MCF 10A (cell line): ENCODE measurements around the gene MGMT. TPM values are rescaled to one million over a fixed set of nuclear protein-coding genes. Genes with fewer than 3 reads are reported as not detected.
"Not testable (repeated sequence)": the region's sequence is repeated elsewhere in the genome, so short reads cannot be mapped to it uniquely, and the experiment has no call there.

Source experiments
- BruUV-seq: library from RNA; stranded (reverse); fragments of 400-500 nt; replicated peaks from 2 replicates; lab custom pipeline; 2021; lab: Mats Ljungman, UMichigan
- CTCF ChIA-PET: fragments of 300-600 bp; sonication (Branson Sonifier 250); formaldehyde crosslinking; extraction: SDS; loops from one replicate; lab custom pipeline; 2021; ENCODE audit warnings: antibody characterized with exemption, inconsistent platforms; lab: Yijun Ruan, JAX
- POLR2A ChIA-PET: fragments of 300-600, 350-650 bp; sonication (Branson Sonifier 250); formaldehyde crosslinking; extraction: SDS; loops from one replicate; lab custom pipeline; 2020; ENCODE audit warnings: antibody characterized with exemption, inconsistent platforms; lab: Yijun Ruan, JAX
- DNase-seq: peaks from one replicate; pipeline ENCODE4 v3.0.0-alpha.2; 2018; ENCODE audit not compliant: unreplicated experiment
- H3K27ac Mint-ChIP-seq: one replicate; pipeline ENCODE4 v1.8.0; 2022; ENCODE audit warnings: mild to moderate bottlenecking, low read depth, mixed read lengths; ENCODE audit not compliant: unreplicated experiment
- H3K27me3 Mint-ChIP-seq: one replicate; pipeline ENCODE4 v1.8.0; 2022; ENCODE audit warnings: mixed read lengths; ENCODE audit not compliant: insufficient read depth, unreplicated experiment
- H3K36me3 Mint-ChIP-seq: one replicate; pipeline ENCODE4 v1.8.0; 2022; ENCODE audit warnings: mild to moderate bottlenecking, moderate library complexity, mixed read lengths; ENCODE audit not compliant: insufficient read depth, unreplicated experiment
- H3K4me1 Mint-ChIP-seq: one replicate; pipeline ENCODE4 v1.8.0; 2022; ENCODE audit warnings: mixed read lengths; ENCODE audit not compliant: insufficient read depth, unreplicated experiment
- H3K4me3 Mint-ChIP-seq: one replicate; pipeline ENCODE4 v1.8.0; 2022; ENCODE audit warnings: mild to moderate bottlenecking, moderate library complexity, mixed read lengths; ENCODE audit not compliant: unreplicated experiment
- H3K9me3 Mint-ChIP-seq: one replicate; pipeline ENCODE4 v1.8.0; 2022; ENCODE audit warnings: mixed read lengths; ENCODE audit not compliant: unreplicated experiment
- CTCF ChIP-seq: fragments of 200-600 bp; IDR thresholded peaks from one replicate; pipeline ENCODE4 v1.8.0; 2022; ENCODE audit warnings: antibody characterized with exemption, mild to moderate bottlenecking; ENCODE audit not compliant: unreplicated experiment
- intact Hi-C: fragments of 100-400 bp; cut with micrococcal nuclease; formaldehyde crosslinking; loops from 2 replicates; pipeline ENCODE4 v1.14.1; 2022
- total RNA-seq: library from RNA; stranded (reverse); gene quantifications from 2 replicates; pipeline ENCODE4 v1.2.3, GENCODE V29; 2022

Gene MGMT
- total RNA-seq, 1 experiment from 2014 or later: 18.0 TPM

GRCh38 chr10:129433266-129433665, 33.8 kb upstream of the MGMT start:
- no peaks in the 10 kb centered on the region for H3K27me3 Mint-ChIP-seq

GRCh38 chr10:129435724-129436123, 31.3 kb upstream of the MGMT start:
- CTCF ChIA-PET, H3K4me1 Mint-ChIP-seq, H3K27ac Mint-ChIP-seq, H3K4me3 Mint-ChIP-seq, H3K9me3 Mint-ChIP-seq, DNase-seq, H3K27me3 Mint-ChIP-seq, H3K36me3 Mint-ChIP-seq, POLR2A ChIA-PET, intact Hi-C loops, BruUV-seq: not testable (repeated sequence)

More at GRCh38 chr10:129433266-129433665, 33.8 kb upstream of the MGMT start:
- no peaks in the 10 kb centered on the region for H3K9me3 Mint-ChIP-seq
- POLR2A ChIA-PET: no interaction called here
- H3K27ac Mint-ChIP-seq: no peak overlapping the region
- no peak overlapping the region for H3K4me3 Mint-ChIP-seq
- intact Hi-C loops: no loop called here
- no TSS peak for BruUV-seq
- CTCF ChIA-PET: interaction anchor here (1.1 kb wide), 1 partner anchor 10 kb away, joined by 3 read pairs; no protein-coding TSS in a partner anchor
- DNase-seq: no peak
- no peaks in the 10 kb centered on the region for H3K36me3 Mint-ChIP-seq
- no peak for TF ChIP-seq CTCF
- no peaks in the 10 kb centered on the region for H3K4me1 Mint-ChIP-seq

GRCh38 chr10:129438024-129438423, 29.0 kb upstream of the MGMT start:
- Mint-ChIP-seq H3K36me3 (no peaks in the 10 kb centered on the region), H3K4me3 (no peak overlapping the region), H3K27ac (no peak overlapping the region), H3K9me3 (peaks cover 8% of the 10 kb centered on the region), H3K4me1 (no peaks in the 10 kb centered on the region), H3K27me3 (no peaks in the 10 kb centered on the region)
- intact Hi-C loops: no loop called here
- no peak for TF ChIP-seq CTCF
- DNase-seq: no peak
- BruUV-seq: no TSS peak
- CTCF ChIA-PET: no interaction called here
- POLR2A ChIA-PET: interaction anchor here (0.5 kb wide), 1 partner anchor 167 kb away, joined by 3 read pairs; no protein-coding TSS in a partner anchor

- POLR2A ChIA-PET: no interaction called here
- no peak for TF ChIP-seq CTCF
- no peaks in the 10 kb centered on the region for H3K36me3 Mint-ChIP-seq
- H3K27ac Mint-ChIP-seq: no peak overlapping the region
- no peaks in the 10 kb centered on the region for H3K4me1 Mint-ChIP-seq
- no TSS peak for BruUV-seq
- peaks cover 8% of the 10 kb centered on the region for H3K9me3 Mint-ChIP-seq
- no peak overlapping the region for H3K4me3 Mint-ChIP-seq
- CTCF ChIA-PET: interaction anchor here (0.7 kb wide), 1 partner anchor 1229 kb away, joined by 3 read pairs; no protein-coding TSS in a partner anchor
- intact Hi-C loops: no loop called here
- peak; percentile 16 for DNase-seq
- no peaks in the 10 kb centered on the region for H3K27me3 Mint-ChIP-seq
These were observed 26.8 kb upstream of the MGMT start for GRCh38 chr10:129440247-129440646.
